A673 (cell line): Measurements from ENCODE around the gene HSPB6. TPM values are rescaled to one million over a fixed set of nuclear protein-coding genes. Genes with fewer than 3 reads are reported as not detected.

Experiments
- BruUV-seq: library from RNA; stranded (reverse); fragments of 400-500 nt; replicated peaks from 2 replicates; lab custom pipeline; 2021; lab: Mats Ljungman, UMichigan
- CTCF ChIA-PET: fragments of 300-600 bp; sonication (Branson Sonifier 250); formaldehyde crosslinking; loops from one replicate; lab custom pipeline; 2022; ENCODE audit warnings: antibody characterized with exemption; lab: Charles Lee
- POLR2A ChIA-PET: fragments of 300-600 bp; sonication (Branson Sonifier 250); formaldehyde crosslinking; loops from one replicate; lab custom pipeline; 2022; ENCODE audit warnings: antibody characterized with exemption; ENCODE audit not compliant: low non-redundant PET; lab: Charles Lee
- DNase-seq: peaks from one replicate; pipeline ENCODE4 v3.0.0-alpha.2; 2015; ENCODE audit warnings: low spot score
- H3K27ac ChIP-seq: fragments of 200-600 bp; sonication (generic); 2 replicates; pipeline ENCODE4 v1.5.1; 2016; ENCODE audit warnings: mixed run types, low read depth, mild to moderate bottlenecking, mixed read lengths, antibody characterized with exemption, low read length; ENCODE audit not compliant: poor library complexity, severe bottlenecking
- H3K27me3 ChIP-seq: fragments of 200-600 bp; sonication (generic); replicated peaks from 2 replicates; pipeline ENCODE4 v1.6.1; 2017; ENCODE audit warnings: mixed run types, low read depth, mild to moderate bottlenecking, mixed read lengths, antibody characterized with exemption, low read length; ENCODE audit not compliant: insufficient read depth, poor library complexity
- H3K36me3 ChIP-seq: fragments of 200-600 bp; sonication (generic); 2 replicates; pipeline ENCODE4 v1.6.1; 2016; ENCODE audit warnings: mixed run types, mild to moderate bottlenecking, mixed read lengths, antibody characterized with exemption, low read length; ENCODE audit not compliant: insufficient read depth, poor library complexity, severe bottlenecking
- H3K4me1 ChIP-seq: fragments of 200-600 bp; sonication (generic); 2 replicates; pipeline ENCODE4 v1.6.1; 2017; ENCODE audit warnings: mixed run types, mild to moderate bottlenecking, mixed read lengths, antibody characterized with exemption, low read length; ENCODE audit not compliant: insufficient read depth, poor library complexity, severe bottlenecking
- H3K4me3 ChIP-seq: fragments of 200-600 bp; sonication (generic); 2 replicates; pipeline ENCODE4 v1.5.1; 2016; ENCODE audit warnings: low read depth, mixed run types, mild to moderate bottlenecking, mixed read lengths, low read length; ENCODE audit not compliant: poor library complexity, severe bottlenecking
- H3K9me3 ChIP-seq: fragments of 200-600 bp; sonication (generic); 2 replicates; pipeline ENCODE4 v1.6.1; 2016; ENCODE audit warnings: mixed run types, low read depth, mild to moderate bottlenecking, mixed read lengths, antibody characterized with exemption, low read length; ENCODE audit not compliant: poor library complexity, severe bottlenecking
- EZH2 ChIP-seq: fragments of 200-600 bp; sonication (generic); IDR thresholded peaks from 2 replicates; pipeline ENCODE4 v1.6.1; 2017; ENCODE audit warnings: borderline replicate concordance, low read depth, mild to moderate bottlenecking, mixed read lengths, antibody characterized with exemption, low read length; ENCODE audit not compliant: poor library complexity, severe bottlenecking
- intact Hi-C: fragments of 100-400 bp; cut with micrococcal nuclease; formaldehyde crosslinking; loops from one replicate; pipeline ENCODE4 v1.10.0; 2022; ENCODE audit not compliant: unreplicated experiment
- total RNA-seq: library from RNA; stranded (reverse); gene quantifications from 2 replicates; pipeline ENCODE4 v1.2.3, GENCODE V29; 2021
- TF ChIP-seq, protein P1 (sequence below): fragments of 300-800, 200-600 bp; sonication (generic); conservative IDR thresholded peaks from 2 replicates; pipeline ENCODE4 v1.5.1; 2017; ENCODE audit warnings: low read depth, mild to moderate bottlenecking, antibody characterized with exemption, low read length, moderate library complexity, mixed read lengths

The HSPB6 gene
- total RNA-seq, 1 experiment from 2014 or later: not detected

DNA sequence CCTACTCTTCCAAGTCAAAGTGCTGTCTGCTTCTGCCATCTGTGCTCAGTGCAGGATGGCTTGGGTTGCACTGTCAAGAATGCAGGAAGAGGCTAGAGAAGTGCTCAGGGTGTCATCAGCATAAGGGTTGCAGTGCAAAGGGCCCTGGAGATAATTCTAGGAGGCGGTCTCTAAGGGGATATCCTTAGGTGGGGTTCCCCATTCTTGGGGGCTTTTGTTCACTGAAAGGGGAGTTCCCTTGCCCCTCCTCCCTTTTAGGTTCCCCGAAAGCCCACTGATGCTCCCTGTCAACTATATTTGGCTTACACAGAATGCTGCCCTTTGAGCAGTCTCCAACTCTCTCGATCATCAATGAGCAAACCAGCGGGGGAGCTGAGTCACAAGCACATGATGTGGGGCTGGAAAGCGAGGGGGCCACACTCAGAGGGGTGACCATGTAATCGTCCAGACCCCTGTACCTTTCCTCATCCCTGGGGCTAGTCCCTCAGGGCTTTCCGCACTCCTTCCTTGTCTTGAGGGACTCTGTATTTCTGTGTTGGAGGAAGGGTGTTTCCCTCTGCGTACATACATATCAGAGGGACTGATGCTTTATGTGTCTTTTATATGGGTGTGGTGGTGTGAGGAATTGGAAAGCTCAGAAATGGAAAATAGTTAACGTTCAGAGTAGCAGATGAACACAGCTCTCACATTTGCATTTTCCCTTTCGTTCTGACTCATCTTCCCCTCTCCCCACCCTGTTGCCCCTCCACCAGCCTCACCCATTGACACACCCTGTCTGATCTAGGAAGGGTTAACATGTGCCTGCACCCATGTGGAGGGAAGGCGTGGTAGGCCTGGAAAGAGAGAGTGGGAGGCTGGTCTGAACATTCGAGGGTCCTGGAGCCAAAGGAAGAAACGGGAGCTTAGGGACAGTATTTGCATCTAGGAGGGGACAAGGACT lies 45.8 kb downstream of the HSPB6 start:
- intact Hi-C loops: no loop called here
- DNase-seq: no peak
- TF ChIP-seq, protein P1, sequence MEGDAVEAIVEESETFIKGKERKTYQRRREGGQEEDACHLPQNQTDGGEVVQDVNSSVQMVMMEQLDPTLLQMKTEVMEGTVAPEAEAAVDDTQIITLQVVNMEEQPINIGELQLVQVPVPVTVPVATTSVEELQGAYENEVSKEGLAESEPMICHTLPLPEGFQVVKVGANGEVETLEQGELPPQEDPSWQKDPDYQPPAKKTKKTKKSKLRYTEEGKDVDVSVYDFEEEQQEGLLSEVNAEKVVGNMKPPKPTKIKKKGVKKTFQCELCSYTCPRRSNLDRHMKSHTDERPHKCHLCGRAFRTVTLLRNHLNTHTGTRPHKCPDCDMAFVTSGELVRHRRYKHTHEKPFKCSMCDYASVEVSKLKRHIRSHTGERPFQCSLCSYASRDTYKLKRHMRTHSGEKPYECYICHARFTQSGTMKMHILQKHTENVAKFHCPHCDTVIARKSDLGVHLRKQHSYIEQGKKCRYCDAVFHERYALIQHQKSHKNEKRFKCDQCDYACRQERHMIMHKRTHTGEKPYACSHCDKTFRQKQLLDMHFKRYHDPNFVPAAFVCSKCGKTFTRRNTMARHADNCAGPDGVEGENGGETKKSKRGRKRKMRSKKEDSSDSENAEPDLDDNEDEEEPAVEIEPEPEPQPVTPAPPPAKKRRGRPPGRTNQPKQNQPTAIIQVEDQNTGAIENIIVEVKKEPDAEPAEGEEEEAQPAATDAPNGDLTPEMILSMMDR: no peak
- no peak for TF ChIP-seq EZH2

DNA sequence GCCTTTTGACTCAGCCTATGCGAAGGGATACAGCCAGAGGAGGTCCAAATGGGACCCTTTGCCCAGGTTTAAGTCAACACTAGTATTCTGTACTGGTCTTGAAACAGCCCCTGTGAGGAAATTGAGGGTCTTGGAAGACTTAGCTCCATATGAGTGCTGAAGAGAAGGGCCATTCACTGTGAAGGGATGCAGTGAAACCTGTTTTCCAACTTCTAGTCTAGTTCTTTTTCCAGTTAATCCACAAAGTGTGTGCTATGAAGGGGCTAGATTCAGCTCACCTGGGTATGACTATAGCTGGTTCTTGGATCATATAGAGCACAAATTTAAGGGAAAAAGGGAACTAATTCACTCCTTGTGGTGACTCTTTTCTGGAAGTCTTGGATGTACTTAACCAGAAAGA lies 48.4 kb downstream of the HSPB6 start:
- CTCF ChIA-PET: no interaction called here
- intact Hi-C loops: no loop called here
- no peak for DNase-seq
- H3K4me1 ChIP-seq: no peaks in the 10 kb centered on the region
- POLR2A ChIA-PET: no interaction called here
- TF ChIP-seq EZH2: no peak
- TF ChIP-seq, protein P1: no peak
- H3K9me3 ChIP-seq: no peaks in the 10 kb centered on the region
- H3K27me3 ChIP-seq: peaks cover 14% of the 10 kb centered on the region
- H3K36me3 ChIP-seq: no peaks in the 10 kb centered on the region
- BruUV-seq: no TSS peak
- H3K4me3 ChIP-seq: no peak overlapping the region
- no peak overlapping the region for H3K27ac ChIP-seq

More for the DNA sequence above, 45.8 kb downstream of the HSPB6 start:
- Histone ChIP-seq H3K27me3 (peaks cover 14% of the 10 kb centered on the region), H3K9me3 (no peaks in the 10 kb centered on the region), H3K4me1 (no peaks in the 10 kb centered on the region), H3K36me3 (no peaks in the 10 kb centered on the region), H3K4me3 (no peak overlapping the region), H3K27ac (no peak overlapping the region)
- BruUV-seq: no TSS peak
- ChIA-PET POLR2A (no interaction called here), CTCF (no interaction called here)

Other genes starting within 250 kb of the HSPB6 start
- gene DMKN, start 243.4 kb downstream of the HSPB6 start, total RNA-seq: not detected in 2 replicates
- not detected in 2 replicates for gene SBSN, start 228.7 kb downstream of the HSPB6 start, total RNA-seq
- gene GAPDHS, start 223.6 kb downstream of the HSPB6 start, total RNA-seq: not detected in 2 replicates
- 105 and 115 TPM in 2 replicates for gene TMEM147, start 211.4 kb downstream of the HSPB6 start, total RNA-seq
- not detected in 2 replicates for gene ATP4A, start 193.4 kb downstream of the HSPB6 start, total RNA-seq
- gene PMIS2, start 170.9 kb downstream of the HSPB6 start, total RNA-seq: not detected in 2 replicates
- gene HAUS5, start 144.3 kb downstream of the HSPB6 start, total RNA-seq: 31.1 and 33.5 TPM in 2 replicates
- gene RBM42, start 128.0 kb downstream of the HSPB6 start, total RNA-seq: 104 and 106 TPM in 2 replicates
- gene ETV2, start 115.3 kb downstream of the HSPB6 start, total RNA-seq: 0.73 and 1.3 TPM in 2 replicates
- 456 and 467 TPM in 2 replicates for gene COX6B1, start 108.7 kb downstream of the HSPB6 start, total RNA-seq
- not detected in 2 replicates for gene UPK1A, start 90.5 kb downstream of the HSPB6 start, total RNA-seq
- not detected in 2 replicates for gene ZBTB32, start 52.5 kb downstream of the HSPB6 start, total RNA-seq
- gene KMT2B, start 39.0 kb downstream of the HSPB6 start, total RNA-seq: 49.1 and 51.0 TPM in 2 replicates
- 4.9 and 5.8 TPM in 2 replicates for gene IGFLR1, start 14.6 kb downstream of the HSPB6 start, total RNA-seq
- 20.4 and 21.0 TPM in 2 replicates for gene U2AF1L4, start 11.6 kb downstream of the HSPB6 start, total RNA-seq
- gene PSENEN, start 11.4 kb downstream of the HSPB6 start, total RNA-seq: 58.8 and 67.7 TPM in 2 replicates
- gene LIN37, start 8.5 kb downstream of the HSPB6 start, total RNA-seq: 11.3 and 13.2 TPM in 2 replicates
- 38.4 and 44.8 TPM in 2 replicates for gene PROSER3, start 1.1 kb upstream of the HSPB6 start, total RNA-seq
- 39.6 and 49.6 TPM in 2 replicates for gene ARHGAP33, start 18.5 kb upstream of the HSPB6 start, total RNA-seq
- not detected in 2 replicates for gene PRODH2, start 55.8 kb upstream of the HSPB6 start, total RNA-seq
- gene NPHS1, start 95.5 kb upstream of the HSPB6 start, total RNA-seq: not detected in 2 replicates
- 0.15 and 0.17 TPM in 2 replicates for gene KIRREL2, start 99.9 kb upstream of the HSPB6 start, total RNA-seq
- gene APLP1, start 111.5 kb upstream of the HSPB6 start, total RNA-seq: 13.9 and 14.9 TPM in 2 replicates
- gene NFKBID, start 143.5 kb upstream of the HSPB6 start, total RNA-seq: 14.9 and 18.0 TPM in 2 replicates
- gene HCST, start 145.5 kb upstream of the HSPB6 start, total RNA-seq: 4.2 and 4.5 TPM in 2 replicates
- gene TYROBP, start 151.3 kb upstream of the HSPB6 start, total RNA-seq: not detected in 2 replicates
- 14.6 and 15.5 TPM in 2 replicates for gene LRFN3, start 179.3 kb upstream of the HSPB6 start, total RNA-seq
- gene SDHAF1, start 238.2 kb upstream of the HSPB6 start, total RNA-seq: 8.9 and 11.0 TPM in 2 replicates